ENCODE results near the gene RHOA. TPM values are rescaled to one million over a fixed set of nuclear protein-coding genes. Genes with fewer than 3 reads are reported as not detected.

Gene RHOA
- total and polyA plus RNA-seq, 2 of the 8 experiments (the other 6 are each of a cell fraction or from before 2014, with no cell fraction given) = 176 to 397 TPM

DNA sequence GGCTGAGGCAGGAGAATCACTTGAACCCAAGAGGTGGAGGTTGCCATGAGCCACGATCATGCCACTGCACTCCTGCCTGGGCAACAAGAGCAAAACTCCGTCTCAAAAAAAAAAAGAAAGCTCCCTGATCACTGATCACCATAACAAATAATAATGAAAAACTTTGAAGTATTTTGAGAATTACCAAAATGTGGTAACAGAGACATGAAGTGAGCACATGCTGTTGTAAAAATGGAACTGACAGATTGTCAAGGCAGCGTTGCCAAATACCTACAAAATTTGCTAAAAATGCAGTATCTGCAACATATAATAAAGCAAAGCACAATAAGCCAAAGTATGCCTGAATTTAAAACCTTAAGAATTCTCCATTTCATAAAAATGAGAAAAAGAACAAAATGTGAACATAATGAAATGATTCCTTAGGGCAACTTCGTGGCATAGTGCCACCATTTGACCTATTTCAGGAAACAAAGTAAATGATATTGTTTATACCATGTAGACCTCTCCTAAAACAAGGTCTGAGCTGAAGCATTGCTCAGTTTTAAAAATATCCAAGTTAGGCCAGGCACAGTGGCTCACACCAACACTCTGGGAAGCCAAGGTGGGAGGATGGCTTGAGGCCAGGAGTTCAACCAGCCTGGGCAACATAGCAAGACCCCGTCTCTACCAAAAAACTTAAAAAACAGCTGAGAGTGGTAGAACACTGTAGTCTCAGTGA is 77.7 kb downstream of the RHOA start:
- Histone ChIP-seq H4K20me1 (replicated peaks in 1 of 2; ENCODE audit: control insufficient read depth in 1 of 2, insufficient read depth in 2 of 2, low read length in 2 of 2) (no peaks in the 10 kb centered on the region), H3K79me2 (ENCODE audit: control insufficient read depth in 1 of 2, insufficient read depth in 2 of 2, low read length in 2 of 2) (peaks cover 0 to 3% of the 10 kb centered on the region in 2 experiments; a peak in 1 of 4 replicates), H3K79me1 (ENCODE audit: low read depth, low read length) (no peaks in the 10 kb centered on the region), H3K23me2 (ENCODE audit: low read depth, low read length) (no peaks in the 10 kb centered on the region), H3K23ac (ENCODE audit: insufficient read length) (no peak overlapping the region), H2BK5ac (ENCODE audit: low read depth, low read length) (no peak overlapping the region), H2BK20ac (ENCODE audit: low read length) (no peak overlapping the region), H3K4me2 (ENCODE audit: insufficient read depth in 1 of 2, low read depth in 2 of 2, low read length in 2 of 2) (no peak overlapping the region), H2AK5ac (ENCODE audit: low read depth, low read length) (no peak overlapping the region), H3K4me3 (ENCODE audit: extremely low read depth in 1 of 4, insufficient read depth in 2 of 4, low read depth in 3 of 4, low read length in 4 of 4) (no peak overlapping the region), H3K27me3 (replicated peaks in 1 of 4; ENCODE audit: control insufficient read depth in 3 of 4, extremely low read depth in 1 of 4, insufficient read depth in 3 of 4, low read length in 3 of 4) (no peaks in the 10 kb centered on the region), H2AFZ (ENCODE audit: low read length) (no peak overlapping the region), H3K14ac (ENCODE audit: insufficient read length) (no peak overlapping the region), H3K4ac (replicated peaks; ENCODE audit: insufficient read length, low read depth, low read length) (no peak overlapping the region), H2BK12ac (ENCODE audit: low read depth, low read length) (no peak overlapping the region), H2BK120ac (replicated peaks; ENCODE audit: low read depth, low read length) (no peak overlapping the region), H3K4me1 (replicated peaks in 1 of 4; ENCODE audit: control insufficient read depth in 3 of 4, insufficient read depth in 4 of 4, low read length in 3 of 4) (0 out of 7 replicates have a peak, but pooled peaks cover 0 to 1% (median 0%) of the 10 kb centered on the region in 4 experiments), H3K9ac (replicated peaks in 1 of 4; ENCODE audit: extremely low read depth in 1 of 4, low read depth in 3 of 4, low read length in 3 of 4) (no peak overlapping the region), H3K36me3 (ENCODE audit: control insufficient read depth in 2 of 4, insufficient read depth in 4 of 4, low read length in 3 of 4) (peaks cover 0 to 22% (median 7%) of the 10 kb centered on the region in 4 experiments; a peak in 6 of 8 replicates), H3K18ac (ENCODE audit: extremely low read depth, low read length) (no peak overlapping the region), H4K8ac (ENCODE audit: extremely low read depth, insufficient read depth, low read length) (no peak overlapping the region), H4K5ac (ENCODE audit: insufficient read length, low read depth, low read length) (no peak overlapping the region), H3K9me3 (ENCODE audit: insufficient read depth in 2 of 2, low read depth in 1 of 2, low read length in 1 of 2) (no peaks in the 10 kb centered on the region), H2BK15ac (ENCODE audit: low read length) (no peak overlapping the region), H3K56ac (replicated peaks; ENCODE audit: insufficient read length, low read depth, low read length) (no peak overlapping the region), H3K27ac (ENCODE audit: low read depth, low read length) (no peak overlapping the region), H4K91ac (replicated peaks; ENCODE audit: insufficient read length, low read length) (no peak overlapping the region)
- ChIA-PET POLR2A (ENCODE audit: partially characterized antibody) (interaction anchor here (1.2 kb wide), 1 partner anchor 23 kb away, joined by 4 read pairs; no protein-coding TSS in a partner anchor), CTCF (ENCODE audit: partially characterized antibody) (interaction anchor here (0.6 to 1.5 kb wide), 5 partner anchors 9 to 469 kb away, joined by 3 to 4 read pairs (median 3); partner anchors contain the start of gene LAMB2)
- no peak for DNase-seq (ENCODE audit: low read depth in 1 of 2, low spot score in 2 of 2)
- 92% methylated on average over 5 of the region's 5 CpGs; no CpG with 5 or more reads in 1 of the 2 experiments for WGBS, 2 experiments (ENCODE audit: extremely low coverage in 1 of 2, insufficient coverage in 1 of 2, insufficient read length in 1 of 2, insufficient replicate concordance in 2 of 2, low coverage in 1 of 2, low lambda C conversion rate in 2 of 2, missing lambda C conversion rate in 1 of 2)
- FAIRE-seq = no peak
- TF ChIP-seq RAD21 (IDR thresholded peaks at IDR 0.05 in 1 of 2, conservative IDR thresholded peaks at IDR 0.05 in 1 of 2; ENCODE audit: low read depth in 2 of 2, low read length in 2 of 2) = no peak
- TF ChIP-seq ASH2L (IDR thresholded peaks at IDR 0.05; ENCODE audit: low read length) = no peak
- TF ChIP-seq RXRA (IDR thresholded peaks at IDR 0.05; ENCODE audit: insufficient read depth, low read depth, low read length) = no peak
- no peak for TF ChIP-seq RBBP5 (IDR thresholded peaks at IDR 0.05; ENCODE audit: borderline replicate concordance, low read depth, low read length)
- TF ChIP-seq POU5F1 (IDR thresholded peaks at IDR 0.05; ENCODE audit: low read depth, low read length) = no peak
- TF ChIP-seq BRCA1 (IDR thresholded peaks at IDR 0.05; ENCODE audit: low read depth, low read length) = no peak
- no peak for TF ChIP-seq SIRT6 (IDR thresholded peaks at IDR 0.05; ENCODE audit: low read length)
- TF ChIP-seq YY1 (IDR thresholded peaks at IDR 0.05; ENCODE audit: low read depth, low read length) = no peak
